ENCODE measurements around the gene KDM1A.
"Not testable (repeated sequence)": the region's sequence is repeated elsewhere in the genome, so short reads cannot be mapped to it uniquely, and the experiment has no call there.

The KDM1A gene

DNA sequence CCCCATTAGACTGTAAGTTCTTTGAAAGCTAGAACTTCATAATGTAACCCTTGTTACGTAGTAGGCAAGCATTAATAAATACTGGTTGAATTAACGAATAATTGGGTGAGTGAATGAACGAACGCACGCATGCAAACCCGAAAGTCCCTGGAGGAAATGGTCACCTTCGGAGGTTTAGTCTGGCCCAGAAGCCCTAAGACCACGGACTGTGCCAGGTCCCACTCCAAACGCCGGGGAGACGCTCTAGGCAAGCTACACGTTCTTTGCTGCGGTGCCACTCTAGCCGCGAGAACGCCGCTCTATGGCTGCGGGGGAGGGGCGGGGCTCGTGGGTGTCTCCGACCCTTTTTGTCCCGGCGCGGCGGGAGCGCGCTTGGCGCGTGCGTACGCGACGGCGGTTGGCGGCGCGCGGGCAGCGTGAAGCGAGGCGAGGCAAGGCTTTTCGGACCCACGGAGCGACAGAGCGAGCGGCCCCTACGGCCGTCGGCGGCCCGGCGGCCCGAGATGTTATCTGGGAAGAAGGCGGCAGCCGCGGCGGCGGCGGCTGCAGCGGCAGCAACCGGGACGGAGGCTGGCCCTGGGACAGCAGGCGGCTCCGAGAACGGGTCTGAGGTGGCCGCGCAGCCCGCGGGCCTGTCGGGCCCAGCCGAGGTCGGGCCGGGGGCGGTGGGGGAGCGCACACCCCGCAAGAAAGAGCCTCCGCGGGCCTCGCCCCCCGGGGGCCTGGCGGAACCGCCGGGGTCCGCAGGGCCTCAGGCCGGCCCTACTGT, at the start of gene KDM1A:
Gene KDM1A (plus strand): TSS at position 375 of the 769 bp plus-strand sequence. CDS start 129 bp downstream, at position 504.
- peak; percentile 95 for DNase-seq

DNA sequence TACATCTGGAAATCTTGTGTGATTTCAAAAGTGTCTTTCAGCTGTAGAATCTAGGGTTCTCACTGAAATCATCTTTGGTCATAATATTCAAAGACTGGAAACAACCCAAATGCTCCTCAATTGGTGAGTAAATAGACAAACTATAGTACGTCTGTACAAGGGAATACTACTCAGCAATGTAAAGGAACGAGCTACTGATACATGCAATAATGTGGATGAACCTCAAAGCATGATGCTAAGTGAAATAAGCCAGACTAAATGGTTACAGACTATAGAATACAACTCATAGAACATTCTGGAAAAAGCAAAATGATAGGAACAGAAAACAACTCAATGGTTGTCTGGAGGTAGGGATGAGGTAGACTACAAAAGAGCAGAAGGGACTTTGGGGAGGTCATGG, 49.2 kb upstream of the KDM1A start:
- no peak for DNase-seq

DNA sequence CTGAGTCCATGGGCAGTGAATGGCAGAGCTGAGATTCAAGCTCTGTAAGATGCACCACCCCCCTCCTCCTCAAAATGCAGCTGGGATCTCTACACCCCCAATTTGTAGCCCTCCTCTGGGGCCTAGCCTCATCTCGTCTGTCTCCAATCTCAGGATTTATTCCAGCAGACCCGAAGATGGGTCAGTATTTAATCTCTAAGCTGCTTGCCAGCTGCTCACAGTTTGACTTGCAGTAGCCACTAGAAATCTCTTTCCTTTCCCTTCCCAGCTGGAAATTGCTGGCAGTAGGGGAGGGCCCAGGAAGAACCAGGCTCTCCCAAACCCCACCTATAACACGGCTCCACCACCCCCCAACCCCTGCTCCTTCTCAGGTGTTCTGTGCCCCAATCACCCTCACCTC, 48.1 kb upstream of the KDM1A start:
- DNase-seq, result no peak

DNA sequence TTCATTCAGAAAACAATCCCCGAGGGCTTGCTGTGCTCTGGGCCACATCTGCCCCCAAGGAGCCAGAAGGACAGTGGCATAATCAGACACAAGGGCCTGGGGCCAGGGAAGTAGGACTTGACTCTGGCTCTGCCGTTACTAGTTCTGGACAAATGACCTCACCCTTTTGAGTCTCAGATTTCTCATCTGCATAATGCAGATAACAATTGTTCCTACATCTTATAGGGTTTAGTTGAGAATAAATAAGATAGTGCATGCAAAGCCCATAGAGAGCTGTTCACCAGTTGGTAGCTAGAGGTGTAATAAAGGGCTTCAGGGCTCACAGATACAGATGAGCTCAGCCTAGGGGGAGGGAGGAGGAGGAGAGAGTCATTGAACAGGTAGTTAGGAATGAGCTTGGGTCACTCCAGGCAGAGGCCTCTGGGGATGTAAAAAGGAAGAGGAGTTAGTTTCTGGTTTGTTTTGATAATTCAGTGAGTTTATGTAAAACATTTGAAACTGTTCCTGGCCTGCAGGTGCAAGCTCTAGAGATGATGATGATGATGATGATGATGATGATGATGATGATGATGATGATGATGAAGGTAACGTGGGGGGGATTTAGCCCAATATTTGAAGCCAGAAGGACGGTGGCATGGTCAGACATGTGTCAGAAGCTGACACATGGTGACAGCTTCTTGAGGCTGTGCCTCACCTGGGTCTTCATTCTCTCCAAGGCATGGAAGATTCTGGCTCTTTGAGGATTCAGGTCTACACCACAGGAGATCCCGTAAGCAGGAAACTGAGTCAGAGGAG, 47.5 kb upstream of the KDM1A start:
- no peak for DNase-seq

GRCh38 chr1:22972760-22973159, 46.5 kb upstream of the KDM1A start, which contains the start of gene LACTBL1:
Gene LACTBL1, minus strand, starts transcription at chr1:22972866. Its CDS starts 550 bp downstream, at chr1:22972316.
- no peak for DNase-seq

DNA sequence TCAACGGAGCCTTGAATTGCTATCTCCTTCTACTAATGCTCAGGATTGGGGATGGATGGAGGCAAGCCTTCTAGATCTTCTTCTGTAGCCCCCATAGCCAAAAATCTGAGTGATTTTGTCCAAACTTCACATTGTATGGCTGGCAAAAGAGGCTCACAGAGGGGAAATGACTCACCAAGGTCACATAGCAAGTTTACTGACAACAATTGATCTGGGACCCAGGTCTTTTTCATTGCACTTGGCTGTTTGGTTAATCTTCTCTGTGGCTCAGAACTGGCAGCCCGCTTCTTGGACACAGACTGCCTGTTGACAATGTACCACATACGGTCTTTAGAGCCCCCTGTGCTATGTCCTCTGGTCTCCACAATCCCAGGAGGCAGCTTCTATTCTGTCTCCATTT, 43.6 kb upstream of the KDM1A start:
- no peak for DNase-seq

GRCh38 chr1:22976127-22976460, 43.2 kb upstream of the KDM1A start:
- no peak for DNase-seq

GRCh38 chr1:22976461-22977243, 42.6 kb upstream of the KDM1A start:
- DNase-seq, result peak; percentile 77

- no peak for DNase-seq
Observed at GRCh38 chr1:22978299-22978698, 41.0 kb upstream of the KDM1A start.

GRCh38 chr1:22980471-22980790, 38.8 kb upstream of the KDM1A start:
- DNase-seq, result not testable (repeated sequence)

- DNase-seq, result no peak
Observed at GRCh38 chr1:22983944-22984343, 35.3 kb upstream of the KDM1A start.

- DNase-seq, result not testable (repeated sequence)
Observed at GRCh38 chr1:22992384-22992783, 26.9 kb upstream of the KDM1A start.

DNA sequence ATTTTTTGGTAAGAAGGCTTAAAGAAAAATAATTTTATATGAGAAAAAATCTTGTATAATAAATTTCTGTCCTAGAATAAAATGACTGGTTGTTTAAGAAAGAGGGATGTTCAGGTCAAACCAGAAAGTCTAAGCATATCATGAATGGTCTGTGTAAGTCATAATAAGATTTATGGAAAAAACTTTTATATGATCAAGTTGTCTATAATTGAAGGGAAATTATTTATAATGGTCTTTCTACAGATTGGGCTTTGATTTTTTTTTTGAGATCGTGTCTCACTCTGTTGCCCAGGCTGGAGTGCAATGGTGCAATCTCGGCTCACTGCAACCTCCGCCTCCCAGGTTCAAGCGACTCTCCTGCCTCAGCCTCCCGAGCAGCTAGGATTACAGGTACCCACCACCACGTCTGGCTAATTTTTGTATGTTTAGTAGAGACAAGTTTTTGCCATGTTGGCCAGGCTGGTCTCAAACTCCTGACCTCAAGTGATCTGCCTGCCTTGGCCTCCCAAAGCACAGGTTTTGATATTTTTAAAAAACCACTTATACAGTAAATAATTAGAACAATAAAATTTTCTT, 26.0 kb upstream of the KDM1A start:
- DNase-seq, result not testable (repeated sequence)

- no peak for DNase-seq
Observed at GRCh38 chr1:22995774-22996173, 23.5 kb upstream of the KDM1A start.

DNA sequence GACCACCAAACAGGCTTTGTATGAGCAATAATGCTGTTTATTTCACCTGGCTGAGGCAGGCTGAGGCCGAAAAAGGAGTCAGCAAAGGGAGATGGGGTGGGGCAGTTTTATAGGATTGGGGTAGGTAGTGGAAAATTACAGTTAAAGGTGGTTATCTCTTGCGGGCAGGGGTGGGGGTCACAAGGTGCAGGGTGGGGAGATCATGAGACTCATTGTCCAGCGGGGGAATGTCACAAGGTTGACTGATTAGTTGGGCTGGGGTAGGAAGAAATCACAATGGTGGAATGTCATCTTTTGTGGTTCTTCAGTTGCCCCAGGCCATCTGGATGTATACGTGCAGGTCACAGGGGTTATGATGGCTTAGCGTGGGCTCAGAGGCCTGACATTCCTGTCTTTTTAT, 21.7 kb upstream of the KDM1A start:
- not testable (repeated sequence) for DNase-seq

GRCh38 chr1:23000133-23000532, 19.1 kb upstream of the KDM1A start:
- not testable (repeated sequence) for DNase-seq

- not testable (repeated sequence) for DNase-seq
Observed at GRCh38 chr1:23002218-23002617, 17.1 kb upstream of the KDM1A start.

GRCh38 chr1:23004112-23004511, 15.2 kb upstream of the KDM1A start:
- no peak for DNase-seq

DNA sequence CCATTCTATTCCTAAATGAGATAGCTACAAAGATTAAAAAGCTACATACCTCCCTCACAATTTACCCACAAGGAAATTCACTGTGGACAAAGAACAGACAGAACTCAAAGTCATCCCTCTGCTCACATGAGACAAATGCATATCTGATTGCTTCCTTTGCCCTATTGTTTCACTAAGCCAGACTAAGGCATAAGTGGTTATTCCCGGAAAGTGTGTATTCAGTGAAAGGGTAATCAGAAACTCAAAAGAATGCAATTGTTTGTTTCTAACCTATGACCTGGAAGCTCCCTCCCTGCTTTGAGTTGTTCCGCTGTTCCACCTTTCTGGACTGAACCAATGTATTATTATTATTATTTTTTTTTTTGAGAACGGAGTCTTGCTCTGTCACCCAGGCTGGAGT, 14.5 kb upstream of the KDM1A start:
- not testable (repeated sequence) for DNase-seq

DNA sequence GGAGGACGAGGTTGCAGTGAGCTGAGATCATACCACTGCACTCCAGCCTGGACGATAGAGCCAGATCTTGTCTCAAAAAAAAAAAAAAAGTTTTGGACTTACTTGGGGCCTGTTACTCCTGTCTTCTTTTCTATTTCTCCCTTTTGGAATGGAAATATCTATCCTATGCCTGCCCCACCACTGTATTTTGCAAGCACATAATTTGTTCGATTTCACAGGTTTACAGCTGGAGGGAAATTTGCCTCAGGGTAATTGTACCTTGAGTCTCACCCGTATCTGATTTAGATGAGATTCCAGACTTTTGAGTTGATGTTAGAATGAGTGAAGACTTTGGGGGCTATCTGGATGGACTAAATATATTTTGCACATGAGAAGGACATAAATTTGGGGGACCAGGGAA, 12.2 kb upstream of the KDM1A start:
- DNase-seq, result no peak

DNA sequence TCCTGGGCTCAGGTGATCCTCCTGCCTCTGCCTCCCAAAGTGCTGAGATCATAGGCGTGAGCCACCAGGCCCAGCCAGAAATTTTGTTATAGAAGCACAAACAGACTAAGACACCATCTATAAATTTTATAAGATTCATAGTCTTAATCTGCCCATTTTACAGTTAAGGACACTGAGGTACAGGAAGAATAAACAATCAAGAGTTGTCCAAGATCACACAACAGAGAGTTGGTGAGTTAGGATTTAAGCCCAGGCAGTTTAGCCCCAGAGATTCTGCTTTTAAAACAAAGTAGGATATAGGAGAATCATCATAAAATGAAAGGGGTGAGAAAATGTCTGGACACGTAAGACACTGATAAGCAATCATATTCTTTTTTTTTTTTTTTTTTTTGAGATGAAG, 10.4 kb upstream of the KDM1A start:
- DNase-seq, result no peak

GRCh38 chr1:23010025-23010424, 9.2 kb upstream of the KDM1A start:
- DNase-seq, result not testable (repeated sequence)

DNA sequence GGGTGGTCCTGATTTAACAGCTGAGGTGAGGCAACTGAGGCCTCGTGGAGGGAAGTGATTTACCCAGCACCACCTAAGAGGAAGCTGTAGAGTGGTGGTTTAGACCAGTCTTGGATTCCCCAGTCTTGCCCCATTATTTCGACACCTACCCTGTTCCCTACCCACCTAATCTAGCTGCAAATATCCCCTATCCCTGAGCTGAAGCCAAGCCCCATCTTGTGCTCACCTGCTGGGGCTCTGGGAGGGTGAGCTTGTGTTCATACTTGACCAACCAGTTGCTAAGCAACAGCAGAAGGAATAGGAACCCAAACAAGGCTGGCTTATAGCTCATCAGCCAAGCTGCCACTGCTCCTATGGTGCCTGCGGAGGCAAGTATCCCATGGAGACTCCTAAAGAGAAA, 5.6 kb upstream of the KDM1A start:
- no peak for DNase-seq
